VCaP (cell line): ENCODE data around the gene CCNB3.

Source experiments
- H3K27ac ChIP-seq: fragments of 450-650 bp; 2 replicates; pipeline ENCODE4 v1.5.1; 2017
- TF ChIP-seq, protein P1 (sequence below): fragments of 450-650 bp; conservative IDR thresholded peaks from 2 replicates; pipeline ENCODE4 v1.5.1; 2017; ENCODE audit warnings: mild to moderate bottlenecking, moderate library complexity

Gene CCNB3, protein sequence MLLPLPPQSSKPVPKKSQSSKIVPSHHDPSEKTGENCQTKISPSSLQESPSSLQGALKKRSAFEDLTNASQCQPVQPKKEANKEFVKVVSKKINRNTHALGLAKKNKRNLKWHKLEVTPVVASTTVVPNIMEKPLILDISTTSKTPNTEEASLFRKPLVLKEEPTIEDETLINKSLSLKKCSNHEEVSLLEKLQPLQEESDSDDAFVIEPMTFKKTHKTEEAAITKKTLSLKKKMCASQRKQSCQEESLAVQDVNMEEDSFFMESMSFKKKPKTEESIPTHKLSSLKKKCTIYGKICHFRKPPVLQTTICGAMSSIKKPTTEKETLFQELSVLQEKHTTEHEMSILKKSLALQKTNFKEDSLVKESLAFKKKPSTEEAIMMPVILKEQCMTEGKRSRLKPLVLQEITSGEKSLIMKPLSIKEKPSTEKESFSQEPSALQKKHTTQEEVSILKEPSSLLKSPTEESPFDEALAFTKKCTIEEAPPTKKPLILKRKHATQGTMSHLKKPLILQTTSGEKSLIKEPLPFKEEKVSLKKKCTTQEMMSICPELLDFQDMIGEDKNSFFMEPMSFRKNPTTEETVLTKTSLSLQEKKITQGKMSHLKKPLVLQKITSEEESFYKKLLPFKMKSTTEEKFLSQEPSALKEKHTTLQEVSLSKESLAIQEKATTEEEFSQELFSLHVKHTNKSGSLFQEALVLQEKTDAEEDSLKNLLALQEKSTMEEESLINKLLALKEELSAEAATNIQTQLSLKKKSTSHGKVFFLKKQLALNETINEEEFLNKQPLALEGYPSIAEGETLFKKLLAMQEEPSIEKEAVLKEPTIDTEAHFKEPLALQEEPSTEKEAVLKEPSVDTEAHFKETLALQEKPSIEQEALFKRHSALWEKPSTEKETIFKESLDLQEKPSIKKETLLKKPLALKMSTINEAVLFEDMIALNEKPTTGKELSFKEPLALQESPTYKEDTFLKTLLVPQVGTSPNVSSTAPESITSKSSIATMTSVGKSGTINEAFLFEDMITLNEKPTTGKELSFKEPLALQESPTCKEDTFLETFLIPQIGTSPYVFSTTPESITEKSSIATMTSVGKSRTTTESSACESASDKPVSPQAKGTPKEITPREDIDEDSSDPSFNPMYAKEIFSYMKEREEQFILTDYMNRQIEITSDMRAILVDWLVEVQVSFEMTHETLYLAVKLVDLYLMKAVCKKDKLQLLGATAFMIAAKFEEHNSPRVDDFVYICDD (N-terminal part only)

DNA sequence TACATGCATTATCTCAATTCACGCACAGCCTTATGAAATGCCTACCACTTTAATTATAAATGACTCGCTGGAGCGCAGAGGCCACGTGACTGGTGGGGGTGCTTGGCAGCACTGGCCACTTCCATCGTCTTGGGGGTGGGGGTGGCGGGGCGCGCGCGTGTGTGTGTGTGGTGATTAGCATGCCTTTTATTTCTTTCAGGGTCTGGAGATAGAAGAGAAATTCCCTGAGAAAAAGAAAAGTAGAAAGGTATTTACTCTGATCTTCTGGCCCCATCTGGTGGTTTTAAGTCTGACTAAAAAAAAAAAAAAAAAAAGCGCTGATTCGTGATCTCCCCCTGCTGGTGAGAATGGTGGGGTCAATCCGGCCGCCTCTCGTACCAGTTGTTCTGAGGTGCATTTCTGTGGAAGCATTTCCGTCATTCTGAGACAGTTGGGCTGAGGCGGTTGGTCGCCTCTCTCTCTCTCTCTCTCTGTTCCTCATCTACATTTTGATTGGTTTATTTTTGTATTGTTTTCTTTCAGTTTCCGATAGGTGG is at the start of gene CCNB3:
Gene CCNB3, plus strand, starts transcription at position 402 of the 536 bp plus-strand sequence. CDS start 80,399 bp downstream, outside the sequence.
- H3K27ac ChIP-seq, result peak within 1 kb of the TSS; percentile 25; the same call in 1 of the 2 replicates
- TF ChIP-seq, protein P1, sequence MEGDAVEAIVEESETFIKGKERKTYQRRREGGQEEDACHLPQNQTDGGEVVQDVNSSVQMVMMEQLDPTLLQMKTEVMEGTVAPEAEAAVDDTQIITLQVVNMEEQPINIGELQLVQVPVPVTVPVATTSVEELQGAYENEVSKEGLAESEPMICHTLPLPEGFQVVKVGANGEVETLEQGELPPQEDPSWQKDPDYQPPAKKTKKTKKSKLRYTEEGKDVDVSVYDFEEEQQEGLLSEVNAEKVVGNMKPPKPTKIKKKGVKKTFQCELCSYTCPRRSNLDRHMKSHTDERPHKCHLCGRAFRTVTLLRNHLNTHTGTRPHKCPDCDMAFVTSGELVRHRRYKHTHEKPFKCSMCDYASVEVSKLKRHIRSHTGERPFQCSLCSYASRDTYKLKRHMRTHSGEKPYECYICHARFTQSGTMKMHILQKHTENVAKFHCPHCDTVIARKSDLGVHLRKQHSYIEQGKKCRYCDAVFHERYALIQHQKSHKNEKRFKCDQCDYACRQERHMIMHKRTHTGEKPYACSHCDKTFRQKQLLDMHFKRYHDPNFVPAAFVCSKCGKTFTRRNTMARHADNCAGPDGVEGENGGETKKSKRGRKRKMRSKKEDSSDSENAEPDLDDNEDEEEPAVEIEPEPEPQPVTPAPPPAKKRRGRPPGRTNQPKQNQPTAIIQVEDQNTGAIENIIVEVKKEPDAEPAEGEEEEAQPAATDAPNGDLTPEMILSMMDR, result peak; percentile 53

DNA sequence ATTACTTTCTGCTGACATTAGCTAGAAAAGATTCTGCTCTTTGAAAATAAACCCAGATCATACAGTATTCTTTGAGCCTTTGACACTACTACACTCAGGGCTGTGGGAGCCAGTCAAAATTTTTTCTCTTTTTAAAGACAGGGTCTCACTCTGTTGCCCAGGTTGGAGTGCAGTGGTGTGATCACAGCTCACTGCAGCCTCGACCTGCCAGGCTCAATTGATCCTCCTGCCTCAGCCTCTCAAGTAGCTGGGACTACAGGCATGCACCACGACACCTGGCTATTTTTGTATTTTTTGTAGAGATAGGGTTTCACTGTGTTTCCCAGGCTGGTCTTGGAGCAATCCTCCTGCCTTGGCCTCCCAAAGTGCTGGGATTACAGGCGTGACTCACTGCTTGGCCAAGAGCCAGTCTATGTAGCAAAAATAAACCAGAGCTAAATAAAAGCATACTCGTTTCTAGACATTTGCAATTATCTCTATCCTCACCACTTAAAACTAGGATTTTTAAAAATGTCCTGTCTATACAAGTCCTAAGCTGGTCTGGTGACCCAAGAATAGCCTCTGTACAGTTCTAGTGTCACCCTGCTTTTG is 46.9 kb upstream of the CCNB3 start:
- TF ChIP-seq, protein P1, result no peak
- H3K27ac ChIP-seq, result no peak overlapping the region

DNA sequence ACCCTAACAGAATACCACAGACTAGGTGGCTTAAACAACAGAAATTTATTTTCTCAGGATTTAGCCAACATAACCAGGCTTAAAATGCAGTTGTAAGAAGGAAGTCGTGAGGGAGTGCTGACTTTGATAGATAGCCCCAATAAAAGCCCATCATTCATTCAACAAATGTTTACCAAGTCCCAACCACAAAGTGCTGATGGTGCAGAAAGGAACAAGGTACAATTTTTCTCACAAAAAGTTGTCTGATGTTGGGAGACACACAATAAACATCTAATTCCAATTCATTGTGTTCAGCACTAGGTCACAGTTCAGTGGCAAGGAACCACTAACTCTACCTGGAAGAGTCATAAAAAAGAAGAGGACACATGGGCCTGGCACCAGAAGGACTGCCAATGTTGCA is 46.0 kb upstream of the CCNB3 start:
- H3K27ac ChIP-seq, result no peak overlapping the region
- TF ChIP-seq, protein P1, result no peak

DNA sequence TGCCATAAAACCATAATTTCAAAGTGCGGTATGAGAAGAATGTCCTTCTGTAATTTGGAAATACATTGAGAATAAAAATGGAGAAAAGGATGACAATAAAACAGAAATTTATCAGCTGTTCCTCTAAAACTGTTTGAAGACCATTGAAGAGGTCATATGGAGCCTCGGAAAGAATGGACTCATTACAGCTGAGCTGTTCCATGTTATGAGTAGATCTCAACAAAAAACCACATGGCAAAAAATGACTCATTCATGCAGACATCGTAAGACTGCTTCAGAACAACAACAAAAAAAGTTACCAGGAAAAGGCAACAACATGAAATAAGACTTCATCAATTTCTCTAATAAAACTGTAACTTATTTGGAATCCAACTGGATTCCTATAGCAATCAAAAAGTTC is 43.4 kb upstream of the CCNB3 start:
- H3K27ac ChIP-seq, result no peak overlapping the region
- TF ChIP-seq, protein P1, result no peak

DNA sequence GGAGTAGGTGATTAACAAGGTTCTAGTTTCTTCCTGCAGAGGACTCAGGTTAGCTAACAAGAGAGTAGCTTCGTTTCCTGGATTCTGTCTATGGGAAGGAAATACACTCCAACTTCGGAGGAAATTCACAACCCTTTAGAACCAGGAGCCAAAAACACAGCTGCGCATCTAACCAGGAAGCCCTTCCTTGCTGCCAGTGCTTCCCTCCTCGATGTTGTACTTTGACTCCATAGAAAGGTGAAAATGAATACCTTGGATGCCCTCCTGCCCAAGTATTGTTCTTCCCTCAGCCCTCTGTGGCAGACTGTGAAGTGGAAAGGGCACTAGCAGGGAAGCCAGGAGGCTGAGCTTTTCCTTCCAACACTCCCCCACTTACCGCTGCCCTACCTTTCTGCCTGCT is 38.8 kb upstream of the CCNB3 start:
- no peak overlapping the region for H3K27ac ChIP-seq
- TF ChIP-seq, protein P1, result no peak

DNA sequence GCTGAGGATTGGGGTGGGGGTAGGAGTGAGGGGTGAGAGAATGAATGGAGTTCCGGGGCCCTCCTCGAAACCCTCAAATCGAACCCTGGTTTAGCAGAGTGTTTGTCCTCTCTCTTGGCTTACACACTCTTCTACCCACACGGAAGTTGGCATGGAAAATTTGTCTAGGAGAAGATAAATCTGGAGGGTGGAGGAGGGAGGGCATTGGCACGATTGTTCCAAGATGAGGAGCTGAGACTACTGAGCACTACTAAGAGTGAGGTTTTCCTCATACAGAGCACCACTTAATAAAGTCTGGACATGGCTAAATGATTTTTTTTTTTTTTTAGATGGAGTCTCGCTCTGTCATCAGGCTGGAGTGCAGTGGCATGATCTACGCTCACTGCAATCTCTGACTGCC is 37.2 kb upstream of the CCNB3 start:
- TF ChIP-seq, protein P1, result no peak
- H3K27ac ChIP-seq, result no peak overlapping the region
